HEK293T (cell line): ENCODE results near the gene KRTAP10-2.
A peak's percentile ranks its signal among the peaks of the same experiment; 100 is the strongest.
"Not testable (repeated sequence)": the region's sequence is repeated elsewhere in the genome, so short reads cannot be mapped to it uniquely, and the experiment has no call there.

Experiments
- CTCF ChIA-PET: fragments of 350-600 bp; formaldehyde crosslinking; extraction: SDS; loops from one replicate; lab custom pipeline; 2021; ENCODE audit warnings: antibody characterized with exemption, inconsistent platforms; lab: Yijun Ruan, JAX
- POLR2A ChIA-PET: fragments of 350-600 bp; formaldehyde crosslinking; extraction: SDS; loops from one replicate; lab custom pipeline; 2020; ENCODE audit warnings: antibody characterized with exemption, inconsistent platforms; lab: Yijun Ruan, JAX
- DNase-seq: peaks from one replicate; pipeline ENCODE4 v3.0.0; 2012; ENCODE audit warnings: mixed read lengths; ENCODE audit errors: extremely low spot score
- ARNT ChIP-seq: fragments of 450-650 bp; IDR thresholded peaks from 2 replicates; pipeline ENCODE4 v1.6.1; 2017; ENCODE audit warnings: mild to moderate bottlenecking
- BHLHE40 ChIP-seq: fragments of 450-650 bp; IDR thresholded peaks from 2 replicates; pipeline ENCODE4 v1.6.1; 2016; ENCODE audit warnings: mild to moderate bottlenecking, moderate library complexity, borderline replicate concordance
- CTBP1 ChIP-seq: fragments of 450-650 bp; IDR thresholded peaks from 2 replicates; pipeline ENCODE4 v1.6.1; 2016; ENCODE audit warnings: borderline replicate concordance
- ELF4 ChIP-seq: fragments of 450-650 bp; IDR thresholded peaks from 2 replicates; pipeline ENCODE4 v1.6.1; 2017; ENCODE audit warnings: antibody characterized with exemption
- FOXA1 ChIP-seq: fragments of 450-650 bp; IDR thresholded peaks from 2 replicates; pipeline ENCODE4 v1.6.1; 2016; ENCODE audit warnings: mild to moderate bottlenecking
- FOXK2 ChIP-seq: fragments of 450-650 bp; IDR thresholded peaks from 2 replicates; pipeline ENCODE4 v1.6.1; 2016; ENCODE audit warnings: mild to moderate bottlenecking
- FOXM1 ChIP-seq: fragments of 450-650 bp; IDR thresholded peaks from 2 replicates; pipeline ENCODE4 v1.6.1; 2017; ENCODE audit warnings: mild to moderate bottlenecking, borderline replicate concordance
- HDGF ChIP-seq: fragments of 450-650 bp; IDR thresholded peaks from 2 replicates; pipeline ENCODE4 v1.6.1; 2017; ENCODE audit warnings: antibody characterized with exemption, borderline replicate concordance
- L3MBTL2 ChIP-seq: fragments of 450-650 bp; conservative IDR thresholded peaks from 2 replicates; pipeline ENCODE4 v1.6.1; 2016; ENCODE audit warnings: mild to moderate bottlenecking
- LEF1 ChIP-seq: fragments of 450-650 bp; IDR thresholded peaks from 2 replicates; pipeline ENCODE4 v1.6.1; 2017; ENCODE audit warnings: mild to moderate bottlenecking, borderline replicate concordance
- NFRKB ChIP-seq: fragments of 450-650 bp; IDR thresholded peaks from 2 replicates; pipeline ENCODE4 v1.6.1; 2016; ENCODE audit warnings: mild to moderate bottlenecking, moderate library complexity
- PKNOX1 ChIP-seq: fragments of 450-650 bp; IDR thresholded peaks from 2 replicates; pipeline ENCODE4 v1.6.1; 2016
- SP1 ChIP-seq: fragments of 450-650 bp; IDR thresholded peaks from 2 replicates; pipeline ENCODE4 v1.6.1; 2017
- SUZ12 ChIP-seq: fragments of 450-650 bp; IDR thresholded peaks from 2 replicates; pipeline ENCODE4 v1.6.1; 2016; ENCODE audit warnings: mild to moderate bottlenecking
- TARDBP ChIP-seq: fragments of 450-650 bp; IDR thresholded peaks from 2 replicates; pipeline ENCODE4 v1.6.1; 2016
- ZNF384 ChIP-seq: fragments of 450-650 bp; IDR thresholded peaks from 2 replicates; pipeline ENCODE4 v1.6.1; 2016

Gene KRTAP10-2

GRCh38 chr21:44557491-44558328, 6.4 kb upstream of the KRTAP10-2 start:
- no peak for TF ChIP-seq ARNT
- no peak for TF ChIP-seq BHLHE40
- TF ChIP-seq CTBP1, result no peak
- no peak for TF ChIP-seq HDGF
- no peak for TF ChIP-seq ZNF384
- no peak for TF ChIP-seq FOXA1
- TF ChIP-seq ELF4, result no peak
- TF ChIP-seq SP1, result no peak
- TF ChIP-seq L3MBTL2, result no peak
- no peak for TF ChIP-seq FOXK2
- no peak for TF ChIP-seq NFRKB
- POLR2A ChIA-PET, result no interaction called here
- CTCF ChIA-PET, result interaction anchor here (0.6 kb wide), 1 partner anchor 156 kb away, joined by 3 read pairs; no protein-coding TSS in a partner anchor
- no peak for DNase-seq

- ChIA-PET POLR2A (no interaction called here), CTCF (interaction anchor here (0.6 kb wide), 1 partner anchor 157 kb away, joined by 3 read pairs; no protein-coding TSS in a partner anchor)
- TF ChIP-seq ZNF384, result no peak
- TF ChIP-seq TARDBP, result no peak
- TF ChIP-seq FOXK2, result no peak
- no peak for TF ChIP-seq FOXA1
- no peak for TF ChIP-seq FOXM1
- no peak for TF ChIP-seq SUZ12
- TF ChIP-seq HDGF, result no peak
- no peak for TF ChIP-seq CTBP1
- no peak for TF ChIP-seq SP1
- no peak for DNase-seq
Observed at GRCh38 chr21:44556879-44557278, 5.6 kb upstream of the KRTAP10-2 start.

GRCh38 chr21:44555200-44555875, 4.0 kb upstream of the KRTAP10-2 start:
- CTCF ChIA-PET, result no interaction called here
- DNase-seq, result peak; percentile 3
- POLR2A ChIA-PET, result no interaction called here
- no peak for TF ChIP-seq LEF1
- TF ChIP-seq ARNT, result no peak
- TF ChIP-seq SUZ12, result no peak
- no peak for TF ChIP-seq CTBP1
- TF ChIP-seq NFRKB, result no peak
- TF ChIP-seq ZNF384, result no peak
- TF ChIP-seq TARDBP, result no peak
- TF ChIP-seq FOXK2, result no peak
- TF ChIP-seq FOXA1, result no peak
- TF ChIP-seq L3MBTL2, result no peak
- no peak for TF ChIP-seq ELF4
- TF ChIP-seq BHLHE40, result no peak
- no peak for TF ChIP-seq SP1
- TF ChIP-seq FOXM1, result no peak
- TF ChIP-seq HDGF, result no peak

- TF ChIP-seq SUZ12 (no peak), CTBP1 (no peak), FOXA1 (no peak), TARDBP (no peak), BHLHE40 (no peak), ELF4 (no peak), ARNT (no peak), PKNOX1 (no peak), FOXK2 (no peak), SP1 (no peak), ZNF384 (no peak), HDGF (no peak), NFRKB (no peak), LEF1 (no peak), L3MBTL2 (no peak), FOXM1 (no peak)
- ChIA-PET POLR2A (no interaction called here), CTCF (no interaction called here)
- DNase-seq, result peak; percentile 5
Observed at GRCh38 chr21:44552681-44553080, 1.4 kb upstream of the KRTAP10-2 start.

- peak; percentile 5 for DNase-seq
- ChIA-PET POLR2A (no interaction called here), CTCF (no interaction called here)
- TF ChIP-seq FOXA1, result no peak
- no peak for TF ChIP-seq BHLHE40
Observed at GRCh38 chr21:44552136-44552535, 831 bp upstream of the KRTAP10-2 start.

- POLR2A ChIA-PET, result no interaction called here
- CTCF ChIA-PET, result no interaction called here
- no peak for TF ChIP-seq BHLHE40
- no peak for TF ChIP-seq ZNF384
- no peak for TF ChIP-seq CTBP1
- TF ChIP-seq LEF1, result no peak
- no peak for TF ChIP-seq PKNOX1
- TF ChIP-seq HDGF, result no peak
- DNase-seq, result no peak
Observed at GRCh38 chr21:44550807-44551206, 498 bp downstream of the KRTAP10-2 start.

- POLR2A ChIA-PET, CTCF ChIA-PET, DNase-seq: not testable (repeated sequence)
Observed at GRCh38 chr21:44550285-44550684, 1.0 kb downstream of the KRTAP10-2 start.
